HEK293T (cell line): ENCODE measurements around the gene TRIM38.

Source experiments
- BHLHE40 ChIP-seq: fragments of 450-650 bp; IDR thresholded peaks from 2 replicates; pipeline ENCODE4 v1.6.1; 2016; ENCODE audit warnings: mild to moderate bottlenecking, moderate library complexity, borderline replicate concordance
- FOXA1 ChIP-seq: fragments of 450-650 bp; IDR thresholded peaks from 2 replicates; pipeline ENCODE4 v1.6.1; 2016; ENCODE audit warnings: mild to moderate bottlenecking
- FOXM1 ChIP-seq: fragments of 450-650 bp; IDR thresholded peaks from 2 replicates; pipeline ENCODE4 v1.6.1; 2017; ENCODE audit warnings: mild to moderate bottlenecking, borderline replicate concordance
- L3MBTL2 ChIP-seq: fragments of 450-650 bp; conservative IDR thresholded peaks from 2 replicates; pipeline ENCODE4 v1.6.1; 2016; ENCODE audit warnings: mild to moderate bottlenecking
- SP1 ChIP-seq: fragments of 450-650 bp; IDR thresholded peaks from 2 replicates; pipeline ENCODE4 v1.6.1; 2017
- ZNF384 ChIP-seq: fragments of 450-650 bp; IDR thresholded peaks from 2 replicates; pipeline ENCODE4 v1.6.1; 2016
- TF ChIP-seq, protein P1 (sequence below): fragments of 450-650 bp; IDR thresholded peaks from 2 replicates; pipeline ENCODE4 v1.6.1; 2016

DNA sequence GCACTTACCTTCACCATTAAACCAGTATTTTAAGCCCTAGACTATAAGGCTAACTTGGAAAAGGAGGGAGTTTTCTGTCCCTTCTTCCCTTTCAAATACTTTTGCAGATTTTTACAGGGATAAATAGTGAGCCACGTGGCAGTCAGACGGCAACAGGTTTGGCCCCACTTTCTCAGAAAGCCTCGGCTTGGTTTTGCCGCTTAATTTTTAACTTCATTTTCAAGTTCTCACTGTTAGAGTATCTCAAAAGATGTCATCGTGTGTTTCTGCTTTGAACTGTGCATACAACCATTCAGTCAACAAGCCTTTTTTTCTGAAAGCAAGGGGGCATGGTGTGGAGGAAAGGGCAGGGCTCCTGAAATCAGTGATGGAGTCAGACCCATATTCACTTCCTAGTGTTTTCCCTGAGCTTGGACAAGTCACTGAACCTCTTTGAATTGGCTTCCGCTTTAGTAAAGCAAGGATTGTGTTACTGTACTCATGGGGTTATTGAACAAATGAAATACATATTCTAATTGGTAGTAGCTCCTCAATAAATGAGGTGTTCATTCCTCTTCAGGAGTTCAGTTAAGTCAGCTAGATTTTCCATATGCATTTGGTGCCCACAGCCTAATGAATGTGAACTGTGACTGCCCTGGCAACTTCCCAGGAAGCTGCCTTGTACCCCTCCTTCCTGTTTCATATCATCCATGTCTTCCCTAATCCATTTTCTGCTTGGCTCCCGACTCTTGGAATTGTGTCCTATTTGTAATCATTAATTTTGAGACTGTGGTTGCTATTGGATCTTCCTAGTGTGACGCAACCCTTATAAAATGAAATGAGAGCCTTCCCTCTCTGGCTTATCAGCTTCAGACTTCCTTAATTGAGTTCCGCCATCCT, 31.8 kb upstream of the TRIM38 start, which contains the start of gene SLC17A2:
- TF ChIP-seq ZNF384 (no peak), FOXM1 (no peak), SP1 (no peak), BHLHE40 (no peak), FOXA1 (no peak), L3MBTL2 (no peak)
- TF ChIP-seq, protein P1, sequence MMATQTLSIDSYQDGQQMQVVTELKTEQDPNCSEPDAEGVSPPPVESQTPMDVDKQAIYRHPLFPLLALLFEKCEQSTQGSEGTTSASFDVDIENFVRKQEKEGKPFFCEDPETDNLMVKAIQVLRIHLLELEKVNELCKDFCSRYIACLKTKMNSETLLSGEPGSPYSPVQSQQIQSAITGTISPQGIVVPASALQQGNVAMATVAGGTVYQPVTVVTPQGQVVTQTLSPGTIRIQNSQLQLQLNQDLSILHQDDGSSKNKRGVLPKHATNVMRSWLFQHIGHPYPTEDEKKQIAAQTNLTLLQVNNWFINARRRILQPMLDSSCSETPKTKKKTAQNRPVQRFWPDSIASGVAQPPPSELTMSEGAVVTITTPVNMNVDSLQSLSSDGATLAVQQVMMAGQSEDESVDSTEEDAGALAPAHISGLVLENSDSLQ = no peak
